ENCODE data around the gene RMC1. TPM values are rescaled to one million over a fixed set of nuclear protein-coding genes. Genes with fewer than 3 reads are reported as not detected.
"Not testable (repeated sequence)": the region's sequence is repeated elsewhere in the genome, so short reads cannot be mapped to it uniquely, and the experiment has no call there.

RMC1 gene
- total RNA-seq, 1 donor from 2014 or later: 13.9 TPM

DNA sequence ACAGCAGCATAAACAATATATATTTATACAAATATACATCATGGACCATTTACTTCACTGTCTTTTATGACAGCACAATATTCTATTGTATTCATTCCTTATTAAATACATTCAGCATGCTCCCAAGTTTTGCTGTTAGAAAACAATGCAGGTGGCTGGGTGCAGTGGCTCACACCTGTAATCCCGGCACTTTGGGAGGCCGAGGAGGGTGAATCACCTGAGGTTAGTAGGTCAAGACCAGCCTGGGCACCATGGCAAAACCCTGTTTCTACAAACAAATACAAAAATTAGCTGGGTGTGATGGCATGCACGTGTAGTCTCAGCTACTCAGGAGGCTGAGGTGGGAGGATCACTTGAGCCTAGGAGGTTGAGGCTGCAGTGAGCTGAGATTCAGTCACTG lies 44.0 kb downstream of the RMC1 start:
- intact Hi-C loops (cut with DNase I): no loop called here
- ATAC-seq (ENCODE audit: poor library complexity): no peak
- no peak for DNase-seq

DNA sequence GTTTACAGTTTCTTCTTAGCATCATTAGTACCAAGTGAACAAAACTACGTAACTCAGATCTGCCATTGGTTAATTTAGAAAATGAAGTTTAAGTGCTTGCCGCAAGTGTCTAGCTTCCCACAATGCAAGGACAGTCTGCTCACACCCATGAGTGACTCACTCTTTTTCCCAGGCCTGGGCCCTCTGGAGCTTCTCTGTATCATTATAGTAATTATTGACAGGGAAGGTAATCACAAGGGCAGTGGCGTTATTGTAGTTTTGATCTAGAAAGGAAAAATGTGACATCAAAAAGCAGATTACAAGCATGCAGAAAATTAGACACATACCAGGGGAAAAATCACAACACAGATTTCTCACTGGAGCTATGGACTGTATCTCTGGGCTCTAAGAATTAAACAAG lies 44.5 kb downstream of the RMC1 start:
- ATAC-seq (ENCODE audit: poor library complexity) (no peak), DNase-seq (no peak)
- intact Hi-C loops (cut with DNase I): no loop called here

GRCh38 chr18:23548275-23548674 lies 45.0 kb downstream of the RMC1 start:
- intact Hi-C loops (cut with DNase I): no loop called here
- no peak for ATAC-seq (ENCODE audit: poor library complexity)
- no peak for DNase-seq

- ATAC-seq (ENCODE audit: poor library complexity): no peak
- intact Hi-C loops (cut with DNase I): no loop called here
- DNase-seq: no peak
These were observed 45.4 kb downstream of the RMC1 start for GRCh38 chr18:23548719-23549118.

GRCh38 chr18:23550898-23551297 lies 47.6 kb downstream of the RMC1 start:
- ATAC-seq (ENCODE audit: poor library complexity): no peak
- intact Hi-C loops (cut with DNase I): no loop called here

GRCh38 chr18:23551978-23552377 lies 48.7 kb downstream of the RMC1 start:
- no peak for ATAC-seq (ENCODE audit: poor library complexity)
- no peak for DNase-seq
- intact Hi-C loops (cut with DNase I): no loop called here

More at GRCh38 chr18:23550898-23551297, 47.6 kb downstream of the RMC1 start:
- DNase-seq: no peak

GRCh38 chr18:23552505-23552904 lies 49.2 kb downstream of the RMC1 start:
- ATAC-seq (ENCODE audit: poor library complexity) (no peak), DNase-seq (no peak)
- intact Hi-C loops (cut with DNase I): no loop called here

DNA sequence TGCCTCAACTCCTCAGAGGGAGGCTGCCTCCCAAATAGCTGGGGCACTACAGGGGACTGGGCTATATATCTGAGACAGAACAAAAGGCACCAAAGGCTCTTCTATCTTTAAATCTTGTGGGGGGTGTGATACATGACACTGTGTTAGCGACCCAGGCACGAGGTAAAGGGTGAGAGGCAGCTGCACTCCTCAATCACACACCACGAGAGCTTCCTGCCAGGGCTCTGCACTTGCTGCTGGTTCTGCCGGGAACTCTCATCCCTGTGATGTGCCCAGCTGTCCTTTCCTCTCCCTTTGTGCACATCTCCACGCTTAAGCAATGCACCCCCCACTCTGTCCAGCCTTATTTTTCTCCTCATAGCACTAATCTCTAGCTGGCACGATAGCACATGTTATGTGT lies 50.6 kb downstream of the RMC1 start:
- ATAC-seq (ENCODE audit: poor library complexity): no peak

DNA sequence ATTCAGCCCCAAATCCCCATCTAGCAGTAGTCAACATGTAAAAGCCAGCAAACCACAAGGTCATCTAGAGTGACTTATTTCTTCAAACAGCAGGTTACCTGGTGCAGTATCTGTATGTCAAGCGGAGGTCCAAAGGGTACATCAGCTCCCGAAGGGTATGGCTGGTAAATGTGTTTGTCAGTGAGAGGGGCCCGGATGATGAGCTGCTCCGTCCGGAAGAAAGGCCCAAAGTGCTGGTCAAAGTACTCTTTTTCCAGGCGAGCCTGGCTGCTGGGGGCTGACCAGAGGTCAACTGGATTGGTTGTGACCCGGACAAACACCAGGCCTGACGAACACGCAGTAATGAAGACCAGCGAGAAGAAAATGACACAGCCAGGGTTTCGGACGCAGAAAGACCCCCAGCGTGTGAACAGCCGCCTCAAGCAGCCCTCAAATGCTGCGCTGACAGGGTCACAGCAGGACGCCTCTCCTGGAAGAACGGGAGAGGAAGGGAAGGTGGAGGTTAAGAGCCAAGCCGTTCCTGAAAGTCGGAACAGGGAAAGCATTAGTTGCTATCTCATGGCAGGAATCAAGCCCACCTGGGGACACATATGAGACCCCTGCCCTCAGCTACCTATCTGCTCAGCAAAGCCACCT lies 53.0 kb downstream of the RMC1 start:
- DNase-seq (no peak), ATAC-seq (ENCODE audit: poor library complexity) (no peak)
- intact Hi-C loops (cut with DNase I): no loop called here

More for the DNA sequence above, 50.6 kb downstream of the RMC1 start:
- intact Hi-C loops (cut with DNase I): no loop called here
- DNase-seq: no peak

- intact Hi-C loops (cut with DNase I); DNase-seq; ATAC-seq (ENCODE audit: poor library complexity): not testable (repeated sequence)
These were observed 54.2 kb downstream of the RMC1 start for GRCh38 chr18:23557511-23557910.

GRCh38 chr18:23560186-23560585 lies 56.9 kb downstream of the RMC1 start:
- intact Hi-C loops (cut with DNase I): no loop called here
- no peak for ATAC-seq (ENCODE audit: poor library complexity)

GRCh38 chr18:23563377-23564043 lies 60.2 kb downstream of the RMC1 start:
- intact Hi-C loops (cut with DNase I): no loop called here
- ATAC-seq (ENCODE audit: poor library complexity): no peak
- DNase-seq: no peak

More at GRCh38 chr18:23560186-23560585, 56.9 kb downstream of the RMC1 start:
- no peak for DNase-seq

DNA sequence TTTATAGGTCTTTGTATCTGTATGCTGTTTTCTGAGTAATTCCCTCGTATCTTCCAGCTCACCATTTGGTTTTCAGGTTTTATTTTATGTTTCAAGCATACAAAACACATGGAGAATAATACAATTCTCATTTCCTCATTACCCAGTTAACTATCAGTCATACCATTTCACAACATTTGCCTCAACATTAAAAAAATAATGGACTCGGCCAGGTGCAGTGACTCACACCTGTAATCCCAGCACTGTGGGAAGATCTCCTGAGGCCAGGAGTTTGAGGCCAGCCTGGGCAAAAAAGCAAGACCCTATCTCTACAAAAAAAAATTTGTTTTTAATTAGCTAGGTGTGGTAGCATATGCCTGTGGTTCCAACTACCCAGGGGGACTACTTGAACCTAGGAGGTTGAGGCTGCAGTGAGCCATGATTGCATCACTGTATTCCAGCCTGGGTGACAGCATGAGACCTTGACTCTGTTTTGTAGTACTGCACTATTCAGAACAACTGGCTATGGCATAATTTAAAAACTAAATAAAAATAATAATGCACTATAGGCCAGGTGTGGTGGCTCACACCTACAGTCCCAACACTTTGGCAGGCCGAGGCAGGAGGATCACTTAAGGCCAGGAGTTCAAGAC lies 62.7 kb downstream of the RMC1 start:
- DNase-seq: no peak
- intact Hi-C loops (cut with DNase I): no loop called here
- ATAC-seq (ENCODE audit: poor library complexity): no peak

GRCh38 chr18:23567671-23568070 lies 64.4 kb downstream of the RMC1 start:
- DNase-seq (no peak), ATAC-seq (ENCODE audit: poor library complexity) (no peak)
- intact Hi-C loops (cut with DNase I): no loop called here

- intact Hi-C loops (cut with DNase I): no loop called here
- no peak for DNase-seq
- no peak for ATAC-seq (ENCODE audit: poor library complexity)
These were observed 65.2 kb downstream of the RMC1 start for GRCh38 chr18:23568281-23569138.

- intact Hi-C loops (cut with DNase I): no loop called here
These were observed 66.2 kb downstream of the RMC1 start for GRCh38 chr18:23569299-23570063.

DNA sequence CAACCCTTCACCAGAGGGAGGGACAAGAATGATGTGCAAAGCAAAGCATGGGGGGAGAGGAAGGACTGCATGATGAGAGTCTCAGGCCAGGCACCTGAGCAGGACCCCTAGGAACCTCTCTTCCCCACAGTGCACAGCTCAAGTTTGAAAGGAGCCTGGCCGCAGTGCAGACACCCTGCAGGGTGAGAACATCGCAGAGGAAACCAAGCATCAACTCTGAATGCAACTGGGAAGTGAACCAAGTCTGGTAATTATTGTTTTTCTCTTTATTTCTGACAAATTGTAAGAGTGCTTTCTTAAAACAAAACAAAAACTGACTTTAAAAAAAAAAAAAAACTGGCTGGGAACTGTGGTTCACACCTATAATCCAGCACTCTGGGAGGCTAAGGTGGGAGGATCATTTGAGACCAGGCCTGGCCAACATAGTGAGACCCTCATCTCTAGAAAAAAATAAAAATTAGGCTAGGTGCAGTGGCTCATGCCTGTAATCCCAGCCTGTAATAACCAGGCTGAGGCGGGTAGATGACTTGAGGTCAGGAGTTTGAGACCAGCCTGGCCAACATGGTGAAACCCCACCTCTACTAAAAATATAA lies 67.7 kb downstream of the RMC1 start:
- intact Hi-C loops (cut with DNase I): no loop called here
- DNase-seq (no peak), ATAC-seq (ENCODE audit: poor library complexity) (no peak)

More at GRCh38 chr18:23569299-23570063, 66.2 kb downstream of the RMC1 start:
- ATAC-seq (ENCODE audit: poor library complexity) (no peak), DNase-seq (no peak)

- DNase-seq (no peak), ATAC-seq (ENCODE audit: poor library complexity) (no peak)
- intact Hi-C loops (cut with DNase I): no loop called here
These were observed 68.7 kb downstream of the RMC1 start for GRCh38 chr18:23572012-23572411.
